ENCODE measurements around the gene KIF5B.

Gene KIF5B

DNA sequence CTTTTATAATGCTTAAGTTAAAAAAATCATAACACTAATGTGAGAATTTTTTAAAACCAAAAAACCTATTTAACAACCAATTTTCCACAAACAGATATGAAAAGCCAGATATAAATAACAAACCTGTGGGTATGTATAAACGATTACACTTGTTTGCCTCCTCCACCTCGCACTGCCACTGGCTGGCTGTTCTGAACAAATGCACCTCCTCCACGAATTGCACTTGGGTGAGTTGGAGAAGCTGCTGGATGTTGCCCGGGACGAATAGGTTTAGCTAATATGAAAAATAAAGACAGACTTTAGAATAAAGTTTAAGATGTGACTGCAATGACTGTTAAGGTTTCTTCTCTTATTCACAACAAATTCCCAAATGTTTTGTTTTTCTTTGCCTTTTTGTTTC is 40.8 kb downstream of the KIF5B start:
- Histone ChIP-seq H3K36me3 (ENCODE audit: insufficient read depth, low read length) (peaks cover 62% of the 10 kb centered on the region), H3K27ac (no peak overlapping the region), H3K9ac (ENCODE audit: insufficient read length) (no peak overlapping the region), H3K9me3 (ENCODE audit: low read depth, low read length) (no peaks in the 10 kb centered on the region), H3K4me3 (no peak overlapping the region)
- TF ChIP-seq FOXP2 (optimal IDR thresholded peaks at IDR 0.05; ENCODE audit: control extremely low read depth, extremely low read length, insufficient read depth) (no peak), EZH2 (IDR thresholded peaks at IDR 0.05) (no peak), POLR2AphosphoS5 (IDR thresholded peaks at IDR 0.05; ENCODE audit: borderline replicate concordance, low read depth, low read length) (no peak)
- DNase-seq (ENCODE audit: low read depth, low spot score): no peak

GRCh38 chr10:32007026-32007425 is 49.2 kb downstream of the KIF5B start:
- no peak overlapping the region for H3K9ac ChIP-seq (ENCODE audit: insufficient read length)
- H3K27ac ChIP-seq: no peak overlapping the region
- no peak overlapping the region for H3K4me3 ChIP-seq
- DNase-seq (ENCODE audit: low read depth, low spot score): no peak
- peaks cover 15% of the 10 kb centered on the region for H3K36me3 ChIP-seq (ENCODE audit: insufficient read depth, low read length)
- H3K9me3 ChIP-seq (ENCODE audit: low read depth, low read length): no peaks in the 10 kb centered on the region
- TF ChIP-seq EZH2 (IDR thresholded peaks at IDR 0.05) (no peak), POLR2AphosphoS5 (IDR thresholded peaks at IDR 0.05; ENCODE audit: borderline replicate concordance, low read depth, low read length) (no peak), FOXP2 (optimal IDR thresholded peaks at IDR 0.05; ENCODE audit: control extremely low read depth, extremely low read length, insufficient read depth) (no peak)

GRCh38 chr10:32005050-32005449 is 51.2 kb downstream of the KIF5B start:
- H3K4me3 ChIP-seq: no peak overlapping the region
- DNase-seq (ENCODE audit: low read depth, low spot score): no peak

DNA sequence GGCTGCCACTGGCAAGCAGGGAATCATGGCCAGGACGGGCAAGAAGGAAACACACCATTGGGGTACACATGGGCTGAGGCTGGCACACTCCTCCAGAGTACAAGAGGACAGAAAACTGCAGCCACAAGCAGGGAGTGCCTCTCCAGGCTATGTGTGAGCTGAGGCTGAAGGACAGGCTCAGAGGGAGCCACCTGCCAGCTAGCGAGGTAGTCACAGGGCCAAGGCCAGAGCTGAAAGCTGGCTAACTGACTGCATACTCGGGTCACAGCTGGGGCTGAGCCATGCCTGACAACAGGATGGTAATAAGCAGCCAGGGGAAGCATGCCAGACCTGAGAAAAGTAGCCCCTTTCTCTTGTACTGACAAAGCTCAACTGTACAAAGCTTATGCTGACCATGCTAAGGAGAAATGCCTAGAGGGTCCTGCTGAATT is 52.0 kb downstream of the KIF5B start:
- Histone ChIP-seq H3K36me3 (ENCODE audit: insufficient read depth, low read length) (peaks cover 5% of the 10 kb centered on the region), H3K9ac (ENCODE audit: insufficient read length) (no peak overlapping the region), H3K9me3 (ENCODE audit: low read depth, low read length) (no peaks in the 10 kb centered on the region), H3K27ac (no peak overlapping the region), H3K4me3 (no peak overlapping the region)
- no peak for TF ChIP-seq EZH2 (IDR thresholded peaks at IDR 0.05)
- no peak for DNase-seq (ENCODE audit: low read depth, low spot score)

More at GRCh38 chr10:32005050-32005449, 51.2 kb downstream of the KIF5B start:
- no peak for TF ChIP-seq EZH2 (IDR thresholded peaks at IDR 0.05)
- no peak for TF ChIP-seq POLR2AphosphoS5 (IDR thresholded peaks at IDR 0.05; ENCODE audit: borderline replicate concordance, low read depth, low read length)
- no peak for TF ChIP-seq FOXP2 (optimal IDR thresholded peaks at IDR 0.05; ENCODE audit: control extremely low read depth, extremely low read length, insufficient read depth)
- H3K27ac ChIP-seq: no peak overlapping the region
- peaks cover 9% of the 10 kb centered on the region for H3K36me3 ChIP-seq (ENCODE audit: insufficient read depth, low read length)
- H3K9ac ChIP-seq (ENCODE audit: insufficient read length): no peak overlapping the region
- no peaks in the 10 kb centered on the region for H3K9me3 ChIP-seq (ENCODE audit: low read depth, low read length)

DNA sequence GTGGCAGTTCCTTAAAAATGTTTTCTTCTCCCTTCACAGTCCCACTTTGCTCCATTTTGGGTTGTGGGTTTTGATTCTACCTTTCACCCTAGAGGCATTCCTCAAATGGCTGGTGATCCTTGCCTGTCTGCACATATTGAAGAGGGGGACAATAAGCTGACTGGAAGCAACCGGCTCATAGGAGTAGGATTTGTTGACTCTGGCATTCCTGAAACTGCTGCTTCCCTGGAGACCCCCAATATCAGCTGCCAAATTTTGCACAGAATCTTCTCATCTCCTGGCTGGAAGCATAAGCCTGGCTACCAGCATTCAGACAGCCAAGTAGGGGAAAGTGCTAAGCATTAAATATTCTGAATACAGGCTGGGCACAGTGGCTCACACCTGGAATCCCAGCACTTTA is 53.7 kb downstream of the KIF5B start:
- Histone ChIP-seq H3K27ac (no peak overlapping the region), H3K9me3 (ENCODE audit: low read depth, low read length) (no peaks in the 10 kb centered on the region), H3K4me3 (no peak overlapping the region), H3K36me3 (ENCODE audit: insufficient read depth, low read length) (no peaks in the 10 kb centered on the region), H3K9ac (ENCODE audit: insufficient read length) (no peak overlapping the region)
- DNase-seq (ENCODE audit: low read depth, low spot score): no peak
- TF ChIP-seq EZH2 (IDR thresholded peaks at IDR 0.05) (no peak), POLR2AphosphoS5 (IDR thresholded peaks at IDR 0.05; ENCODE audit: borderline replicate concordance, low read depth, low read length) (no peak), FOXP2 (optimal IDR thresholded peaks at IDR 0.05; ENCODE audit: control extremely low read depth, extremely low read length, insufficient read depth) (no peak)

DNA sequence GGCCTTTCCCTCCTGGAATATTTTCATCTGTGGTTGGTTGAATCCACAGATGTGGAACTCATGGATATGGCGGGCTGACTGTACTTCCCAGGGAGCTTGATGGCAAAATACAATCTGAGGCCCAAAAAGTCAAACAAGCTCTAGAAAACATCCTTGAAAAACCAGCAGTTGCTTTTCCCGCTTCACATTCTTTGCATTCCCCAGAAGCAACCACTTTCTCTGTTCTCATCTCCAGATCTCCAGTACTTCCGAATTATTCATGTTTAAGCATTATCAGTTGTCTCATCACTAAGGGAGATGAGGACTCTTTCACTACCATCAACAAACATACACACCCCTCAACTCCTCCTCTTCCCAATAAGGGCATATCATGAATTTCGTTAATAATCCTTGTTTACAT is 55.3 kb downstream of the KIF5B start:
- no peak overlapping the region for H3K27ac ChIP-seq
- TF ChIP-seq EZH2 (IDR thresholded peaks at IDR 0.05) (no peak), POLR2AphosphoS5 (IDR thresholded peaks at IDR 0.05; ENCODE audit: borderline replicate concordance, low read depth, low read length) (no peak), FOXP2 (optimal IDR thresholded peaks at IDR 0.05; ENCODE audit: control extremely low read depth, extremely low read length, insufficient read depth) (no peak)
- DNase-seq (ENCODE audit: low read depth, low spot score): no peak
- no peaks in the 10 kb centered on the region for H3K9me3 ChIP-seq (ENCODE audit: low read depth, low read length)
- no peak overlapping the region for H3K9ac ChIP-seq (ENCODE audit: insufficient read length)
- H3K36me3 ChIP-seq (ENCODE audit: insufficient read depth, low read length): no peaks in the 10 kb centered on the region
- no peak overlapping the region for H3K4me3 ChIP-seq

GRCh38 chr10:31999836-32000235 is 56.4 kb downstream of the KIF5B start:
- no peaks in the 10 kb centered on the region for H3K9me3 ChIP-seq (ENCODE audit: low read depth, low read length)
- H3K36me3 ChIP-seq (ENCODE audit: insufficient read depth, low read length): no peaks in the 10 kb centered on the region
- H3K9ac ChIP-seq (ENCODE audit: insufficient read length): no peak overlapping the region
- no peak for TF ChIP-seq EZH2 (IDR thresholded peaks at IDR 0.05)
- no peak for TF ChIP-seq FOXP2 (optimal IDR thresholded peaks at IDR 0.05; ENCODE audit: control extremely low read depth, extremely low read length, insufficient read depth)
- no peak for TF ChIP-seq POLR2AphosphoS5 (IDR thresholded peaks at IDR 0.05; ENCODE audit: borderline replicate concordance, low read depth, low read length)
- DNase-seq (ENCODE audit: low read depth, low spot score): no peak
- H3K27ac ChIP-seq: no peak overlapping the region
- no peak overlapping the region for H3K4me3 ChIP-seq

GRCh38 chr10:31999070-31999660 is 57.1 kb downstream of the KIF5B start:
- TF ChIP-seq POLR2AphosphoS5 (IDR thresholded peaks at IDR 0.05; ENCODE audit: borderline replicate concordance, low read depth, low read length) (no peak), EZH2 (IDR thresholded peaks at IDR 0.05) (no peak), FOXP2 (optimal IDR thresholded peaks at IDR 0.05; ENCODE audit: control extremely low read depth, extremely low read length, insufficient read depth) (no peak)
- Histone ChIP-seq H3K4me3 (no peak overlapping the region), H3K9ac (ENCODE audit: insufficient read length) (no peak overlapping the region), H3K36me3 (ENCODE audit: insufficient read depth, low read length) (no peaks in the 10 kb centered on the region), H3K9me3 (ENCODE audit: low read depth, low read length) (no peaks in the 10 kb centered on the region), H3K27ac (no peak overlapping the region)
- no peak for DNase-seq (ENCODE audit: low read depth, low spot score)

- Histone ChIP-seq H3K4me3 (no peak overlapping the region), H3K9me3 (ENCODE audit: low read depth, low read length) (no peaks in the 10 kb centered on the region), H3K36me3 (ENCODE audit: insufficient read depth, low read length) (no peaks in the 10 kb centered on the region), H3K9ac (ENCODE audit: insufficient read length) (no peak overlapping the region), H3K27ac (no peak overlapping the region)
- TF ChIP-seq POLR2AphosphoS5 (IDR thresholded peaks at IDR 0.05; ENCODE audit: borderline replicate concordance, low read depth, low read length) (no peak), FOXP2 (optimal IDR thresholded peaks at IDR 0.05; ENCODE audit: control extremely low read depth, extremely low read length, insufficient read depth) (no peak), EZH2 (IDR thresholded peaks at IDR 0.05) (no peak)
- no peak for DNase-seq (ENCODE audit: low read depth, low spot score)
These were observed 61.3 kb downstream of the KIF5B start for GRCh38 chr10:31994926-31995325.
